T-helper 1 cell treated with Interleukin-12 subunit alpha and Interleukin-12 subunit beta and Interleukin-4 antibody, amounts not matched to agents 30 ng/mL and 1 ng/mL, for 36 hours (primary cell): ENCODE results near the gene ONECUT3. TPM values are rescaled to one million over a fixed set of nuclear protein-coding genes. Genes with fewer than 3 reads are reported as not detected.
"Not testable (repeated sequence)": the region's sequence is repeated elsewhere in the genome, so short reads cannot be mapped to it uniquely, and the experiment has no call there.

Experiments used
- intact Hi-C: fragments of 100-400 bp; cut with micrococcal nuclease; formaldehyde crosslinking; loops from one replicate; pipeline ENCODE4 v1.15.1; 2024
- total RNA-seq: library from RNA; stranded (reverse); gene quantifications from 2 replicates; pipeline ENCODE4 v1.2.3, GENCODE V29; 2022

The ONECUT3 gene
- total RNA-seq: not detected in 2 replicates

- intact Hi-C loops: no loop called here
Observed at GRCh38 chr19:1752757-1753728, at the start of gene ONECUT3. Gene ONECUT3 (plus strand): TSS chr19:1753506. CDS start chr19:1753663, 157 bp downstream.

GRCh38 chr19:1704339-1704738 lies 49.0 kb upstream of the ONECUT3 start:
- intact Hi-C loops: no loop called here

DNA sequence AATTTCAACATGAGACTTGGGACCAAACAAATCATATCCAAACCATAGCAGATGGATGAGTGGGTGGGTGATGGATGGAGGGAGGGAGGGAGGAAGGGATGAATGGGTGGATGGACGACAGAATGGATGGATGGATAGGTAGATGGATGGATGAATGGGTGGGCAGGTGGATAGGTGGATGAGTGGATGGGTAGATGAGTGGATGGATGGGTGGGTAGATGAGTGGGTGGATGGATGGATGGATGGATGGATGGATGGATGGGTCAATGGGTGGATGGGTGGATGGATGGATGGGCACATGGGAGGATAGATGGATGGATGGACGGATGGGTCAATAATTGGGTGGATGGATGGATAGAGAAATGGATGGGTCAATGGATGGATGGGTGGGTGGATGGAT lies 47.9 kb upstream of the ONECUT3 start:
- intact Hi-C loops: no loop called here

- intact Hi-C loops: not testable (repeated sequence)
Observed at GRCh38 chr19:1706646-1707045, 46.7 kb upstream of the ONECUT3 start.

DNA sequence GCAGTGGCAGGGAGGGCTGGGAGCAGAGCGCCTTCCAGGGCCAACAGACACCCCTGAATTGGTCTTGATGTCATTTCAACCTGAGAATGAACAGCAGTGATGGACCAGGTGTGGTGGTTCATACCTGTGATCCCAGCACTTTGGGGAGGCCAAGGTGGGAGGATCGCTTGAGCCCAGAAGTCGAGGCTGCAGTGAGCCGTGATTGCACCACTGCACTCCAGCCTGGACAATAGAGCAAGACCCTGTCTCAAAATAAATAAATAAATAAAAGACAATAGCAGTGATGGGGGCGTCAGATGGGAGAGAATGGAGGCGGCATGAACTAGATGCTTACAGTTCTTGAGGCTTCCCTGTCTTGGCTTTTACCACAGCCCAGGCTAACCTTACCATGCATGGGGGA lies 46.1 kb upstream of the ONECUT3 start:
- intact Hi-C loops: no loop called here

DNA sequence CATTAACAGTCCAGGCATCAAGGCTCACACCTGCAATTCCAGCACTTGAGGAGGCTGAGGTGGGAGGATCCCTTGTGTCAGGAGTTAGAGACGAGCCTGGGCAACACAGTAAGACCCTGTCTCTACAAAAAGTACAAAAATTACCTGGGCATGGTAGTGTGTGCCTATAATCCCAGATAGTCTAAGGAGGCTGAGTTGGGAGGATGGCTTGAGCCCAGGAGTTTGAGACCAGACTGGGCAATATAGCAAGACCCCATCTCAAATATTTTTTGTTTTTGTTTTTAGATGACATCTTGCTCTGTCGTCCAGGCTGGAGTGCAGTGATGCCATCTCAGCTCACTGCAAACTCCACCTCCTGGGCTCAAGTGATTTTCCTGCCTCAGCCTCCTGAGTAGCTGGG lies 40.1 kb upstream of the ONECUT3 start:
- intact Hi-C loops: no loop called here

- intact Hi-C loops: no loop called here
Observed at GRCh38 chr19:1715540-1715939, 37.8 kb upstream of the ONECUT3 start.

- intact Hi-C loops: no loop called here
Observed at GRCh38 chr19:1717200-1717969, 35.9 kb upstream of the ONECUT3 start.

DNA sequence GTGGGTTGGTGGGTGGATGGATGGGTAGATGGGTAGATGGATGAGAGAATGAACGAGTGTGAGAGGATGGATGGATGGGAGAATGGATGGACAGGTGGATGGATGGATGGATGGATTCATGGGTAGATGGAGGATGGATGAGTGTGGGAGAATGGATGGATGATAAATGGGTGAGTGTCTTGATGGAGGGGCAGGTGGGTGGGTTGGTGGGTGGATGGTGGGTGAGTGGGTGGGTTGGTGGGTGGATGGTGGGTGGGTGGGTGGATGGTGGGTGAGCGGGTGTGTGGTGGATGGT lies 35.4 kb upstream of the ONECUT3 start:
- intact Hi-C loops: no loop called here

DNA sequence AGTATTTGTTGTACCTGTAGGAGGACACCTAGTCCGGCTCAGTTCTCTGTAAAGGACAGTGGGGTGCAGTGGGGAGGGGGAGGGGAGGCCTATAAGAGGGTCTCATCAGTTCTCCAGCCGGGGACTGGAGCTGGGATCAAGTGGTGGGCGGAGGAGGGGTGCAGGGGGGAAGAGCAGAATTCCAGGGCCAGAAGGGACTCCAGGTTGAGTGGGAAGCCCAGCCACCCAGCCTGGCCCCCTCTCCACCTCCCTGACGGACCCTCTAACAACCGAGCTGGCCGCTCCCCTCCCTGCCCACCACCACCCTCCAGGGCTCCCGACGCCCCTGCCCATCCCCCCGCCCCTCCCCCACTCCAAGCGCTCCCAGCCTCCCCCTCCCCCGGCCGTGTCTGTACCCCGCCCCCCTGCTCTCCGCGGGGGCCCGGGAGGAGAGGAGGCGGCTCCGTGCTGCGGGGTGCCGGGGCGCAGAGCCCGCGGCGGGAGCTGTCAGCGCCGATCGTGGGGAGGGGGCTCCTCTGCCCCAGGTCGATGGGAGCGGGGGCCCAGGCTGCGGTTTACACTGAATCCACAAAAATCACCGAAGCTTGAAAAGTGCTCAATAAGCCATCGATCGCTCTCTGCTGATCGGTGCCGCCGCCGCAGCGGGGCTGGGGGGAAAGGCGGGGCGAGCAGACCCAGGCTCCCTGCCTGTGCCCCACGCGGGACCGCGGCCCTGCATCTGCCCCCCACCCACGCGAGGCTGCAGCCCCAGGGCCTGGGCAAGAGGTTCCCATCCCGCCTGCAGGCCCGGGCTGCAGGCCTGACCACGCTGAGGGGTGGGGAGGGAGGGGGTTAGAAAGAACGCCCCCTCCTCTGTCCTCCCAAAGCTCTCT lies 34.6 kb upstream of the ONECUT3 start:
- intact Hi-C loops: no loop called here

DNA sequence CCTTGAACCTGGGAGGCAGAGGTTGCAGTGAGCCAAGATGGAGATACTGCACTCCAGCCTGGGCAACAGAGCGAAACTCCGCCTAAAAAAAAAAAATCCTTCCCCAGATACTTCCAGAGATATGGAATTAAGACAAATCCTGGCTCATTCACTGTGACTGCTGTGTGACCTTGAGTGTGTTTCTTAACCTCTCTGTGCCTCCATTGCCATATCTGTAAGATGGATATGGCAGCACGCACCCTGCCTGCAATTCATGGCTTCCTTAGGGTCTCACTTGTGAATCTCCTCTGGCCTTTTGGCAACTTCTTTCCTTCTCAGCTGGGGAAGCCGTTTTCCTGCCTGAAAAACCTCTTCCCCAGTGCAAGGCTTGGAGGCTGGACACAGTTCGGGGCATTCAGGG lies 33.8 kb upstream of the ONECUT3 start:
- intact Hi-C loops: no loop called here

GRCh38 chr19:1720237-1720636 lies 33.1 kb upstream of the ONECUT3 start:
- intact Hi-C loops: no loop called here

DNA sequence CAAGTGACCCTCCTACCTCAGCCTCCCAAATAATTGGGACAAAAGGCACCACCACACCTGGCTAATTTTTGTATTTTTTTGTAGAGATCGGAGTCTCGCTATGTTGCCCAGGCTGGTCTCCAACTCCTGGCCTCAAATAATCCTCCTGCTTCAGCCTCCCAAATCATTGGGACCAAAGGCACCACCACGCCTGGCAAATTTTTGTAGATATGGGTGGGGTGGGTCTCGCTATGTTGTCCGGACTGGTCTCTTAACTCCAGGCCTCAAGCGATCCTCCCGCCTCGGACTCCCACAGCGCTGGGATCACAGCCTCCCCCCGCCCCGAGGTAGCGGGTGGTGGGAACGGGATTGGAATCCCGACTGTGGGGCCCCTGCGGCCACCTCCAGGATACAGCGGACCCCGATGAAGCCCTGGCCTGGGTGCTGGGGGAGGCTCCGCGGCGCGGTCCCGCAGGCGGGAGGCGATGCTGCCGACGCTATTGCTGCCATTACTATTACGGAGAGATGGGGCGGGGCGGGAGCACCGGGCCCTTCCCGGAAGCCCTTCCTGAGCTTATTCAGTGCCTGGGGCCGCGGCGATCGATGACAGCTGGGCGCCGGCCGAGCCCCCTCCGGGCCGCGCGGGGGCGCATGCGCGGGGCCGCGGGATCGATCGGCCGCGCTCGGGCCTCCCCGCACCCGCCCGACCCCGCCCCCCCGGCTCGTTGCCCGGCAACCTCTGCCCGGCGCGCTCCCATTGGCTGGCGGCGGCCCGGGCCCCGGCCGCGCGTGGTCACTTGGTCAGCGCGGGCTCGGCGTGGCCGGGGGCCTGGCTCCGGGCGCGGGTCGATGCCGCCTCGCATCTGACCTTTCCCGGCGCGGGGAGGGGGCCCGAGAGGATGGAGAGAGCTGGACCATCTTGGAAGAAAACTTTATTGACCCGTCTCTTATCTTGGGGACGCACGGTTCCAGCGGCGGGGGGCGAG lies 27.9 kb upstream of the ONECUT3 start:
- intact Hi-C loops: no loop called here

- intact Hi-C loops: no loop called here
Observed at GRCh38 chr19:1728816-1729567, 24.3 kb upstream of the ONECUT3 start.

DNA sequence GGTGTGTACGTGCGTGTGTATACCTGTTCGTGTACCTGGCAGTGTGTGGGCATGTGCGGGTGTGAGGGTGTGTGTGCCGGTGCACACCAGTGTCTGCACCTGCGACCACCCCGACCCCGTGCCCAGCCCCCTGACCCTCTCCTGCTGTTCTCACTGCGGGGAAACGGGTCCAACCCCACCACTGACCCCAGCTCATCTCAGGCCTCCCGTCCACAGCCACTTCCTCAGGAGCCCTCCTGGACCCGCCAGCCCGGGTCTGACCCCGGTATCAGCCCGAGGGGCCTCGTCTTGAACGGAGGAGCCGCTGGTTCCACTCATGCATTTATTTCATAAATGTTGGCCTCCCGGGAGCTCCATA lies 23.8 kb upstream of the ONECUT3 start:
- intact Hi-C loops: no loop called here

- intact Hi-C loops: no loop called here
Observed at GRCh38 chr19:1730157-1730556, 23.1 kb upstream of the ONECUT3 start.

DNA sequence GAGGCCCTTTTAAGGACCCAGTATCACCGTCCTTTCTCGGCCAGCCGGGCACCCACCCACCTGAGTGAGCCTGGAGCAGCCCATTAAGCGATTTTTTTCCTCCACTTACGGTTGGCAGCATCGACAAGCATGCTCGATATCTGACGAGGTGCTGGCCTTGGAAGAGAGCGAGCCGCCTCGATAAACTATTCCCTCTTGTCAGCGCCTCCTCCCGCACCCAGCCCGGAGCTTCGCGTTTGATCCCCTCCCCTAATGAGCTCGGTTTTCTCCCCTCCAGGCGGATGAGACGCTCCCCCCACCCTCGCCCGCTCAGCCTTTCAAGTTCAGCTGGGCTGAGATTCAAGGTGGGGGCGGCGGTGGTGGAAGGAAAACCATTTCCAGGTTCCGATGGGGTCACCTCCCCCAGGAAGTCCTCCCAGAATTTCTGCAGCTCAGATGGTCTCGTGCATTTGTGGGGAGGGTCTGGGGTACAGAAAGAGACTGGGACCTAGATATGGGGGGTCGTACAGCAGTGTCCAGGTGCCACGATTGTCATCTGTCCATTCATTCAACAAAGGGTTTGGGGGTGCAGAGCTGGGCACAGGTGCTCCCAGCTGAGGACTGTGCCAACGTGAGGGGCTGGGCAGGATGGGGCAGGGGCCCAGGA lies 18.9 kb upstream of the ONECUT3 start:
- intact Hi-C loops: no loop called here

GRCh38 chr19:1736280-1736679 lies 17.0 kb upstream of the ONECUT3 start:
- intact Hi-C loops: no loop called here

- intact Hi-C loops: no loop called here
Observed at GRCh38 chr19:1736927-1737326, 16.4 kb upstream of the ONECUT3 start.
